HG03066 (cell line): Measurements from ENCODE around the gene EIF4G1.

Source experiments
- ATAC-seq: cut with Tn5 transposase; IDR thresholded peaks from one replicate; pipeline ENCODE4 v1.9.1; 2021; ENCODE audit warnings: low read depth; ENCODE audit not compliant: unreplicated experiment

Gene EIF4G1

DNA sequence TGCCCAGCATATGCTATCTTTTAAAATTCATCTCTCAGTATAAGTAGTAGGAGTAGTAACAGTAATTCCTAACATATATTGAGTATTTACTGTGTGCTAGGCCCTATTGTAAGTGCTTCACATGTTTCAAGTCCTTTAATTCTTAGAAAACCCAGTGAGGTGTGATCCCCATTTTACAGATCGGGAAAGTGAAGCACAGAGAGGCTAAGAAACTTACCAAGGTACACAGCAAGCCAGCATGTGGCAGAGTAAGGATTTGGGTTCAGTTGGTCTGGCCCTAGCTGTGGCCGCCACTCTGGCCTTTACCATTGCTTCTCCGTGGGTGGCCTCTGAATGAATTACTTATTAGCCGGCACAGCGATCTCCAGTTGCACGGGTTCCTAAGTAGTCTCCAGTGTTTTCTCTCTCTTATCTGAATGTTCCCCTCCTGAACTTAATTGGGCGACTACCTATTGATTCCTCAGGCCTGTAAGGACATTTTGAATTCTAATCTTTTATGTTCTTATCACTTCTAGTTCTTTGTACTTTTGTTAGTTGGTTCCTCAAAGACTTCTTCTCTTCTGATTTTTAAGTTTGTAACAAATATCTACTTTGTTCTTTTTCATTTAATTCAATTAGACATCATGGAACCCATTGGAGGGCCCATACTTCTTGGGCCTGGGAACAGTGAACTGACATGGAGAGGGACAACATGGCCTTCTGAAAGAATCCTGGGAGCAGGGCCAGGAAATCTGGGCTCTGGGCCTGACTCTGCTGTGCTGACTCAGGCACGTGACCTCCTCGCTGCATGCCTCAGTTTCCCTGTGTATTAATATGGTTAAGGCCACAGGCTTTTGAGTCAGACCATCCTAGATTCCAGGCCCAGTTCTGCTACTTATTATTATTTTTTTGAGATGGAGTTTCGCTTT, 35.4 kb downstream of the EIF4G1 start:
- ATAC-seq = no peak

DNA sequence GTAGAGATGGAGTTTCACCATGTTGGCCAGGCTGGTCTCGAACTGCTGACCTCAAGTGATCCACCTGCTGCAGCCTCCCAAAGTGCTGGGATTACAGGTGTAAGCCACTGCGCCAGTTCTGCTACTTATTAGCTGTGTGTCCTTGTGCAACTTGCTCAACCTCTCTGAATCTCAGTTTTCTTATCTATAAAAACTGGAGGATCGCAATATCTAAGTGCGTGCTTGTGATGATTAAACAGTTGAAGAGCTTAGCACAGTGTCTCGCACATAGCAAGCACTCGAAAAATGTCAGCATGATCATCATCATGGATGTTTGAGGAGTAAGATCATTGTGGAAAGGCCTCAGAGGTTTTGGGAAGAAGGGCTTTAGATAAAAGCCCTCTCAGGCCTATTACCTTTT, 36.2 kb downstream of the EIF4G1 start:
- no peak for ATAC-seq

DNA sequence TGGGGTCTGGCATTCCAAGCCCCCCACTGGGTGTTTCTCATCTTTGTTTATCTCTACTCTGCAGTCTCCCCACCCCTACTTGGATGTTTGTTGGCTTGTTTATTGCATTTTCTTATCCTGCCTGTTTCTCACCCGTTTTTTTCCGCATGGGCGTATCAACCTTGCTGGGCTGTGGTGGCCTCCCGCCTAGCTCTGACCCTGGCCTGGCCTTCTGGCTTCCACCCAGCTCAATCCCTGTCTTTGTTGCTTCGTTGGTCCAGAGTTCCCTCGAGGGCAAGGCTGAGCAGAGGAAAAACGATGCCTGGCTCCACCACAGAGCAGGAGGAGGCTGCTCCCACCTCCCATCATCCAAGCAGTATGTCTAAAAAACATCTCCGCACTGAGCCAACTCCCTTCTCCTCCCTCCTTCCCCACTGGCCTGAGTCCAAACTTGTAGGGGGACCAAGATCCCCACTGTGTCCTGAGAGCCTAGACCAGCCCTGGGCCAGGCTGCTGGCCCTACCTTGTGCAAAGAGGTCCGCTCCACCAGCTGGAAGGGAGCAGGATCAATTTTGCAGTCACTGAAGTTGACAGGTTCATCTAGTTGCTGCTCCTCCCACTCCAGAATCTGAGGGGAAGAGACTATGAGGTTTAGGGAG, 37.2 kb downstream of the EIF4G1 start:
- ATAC-seq = no peak

DNA sequence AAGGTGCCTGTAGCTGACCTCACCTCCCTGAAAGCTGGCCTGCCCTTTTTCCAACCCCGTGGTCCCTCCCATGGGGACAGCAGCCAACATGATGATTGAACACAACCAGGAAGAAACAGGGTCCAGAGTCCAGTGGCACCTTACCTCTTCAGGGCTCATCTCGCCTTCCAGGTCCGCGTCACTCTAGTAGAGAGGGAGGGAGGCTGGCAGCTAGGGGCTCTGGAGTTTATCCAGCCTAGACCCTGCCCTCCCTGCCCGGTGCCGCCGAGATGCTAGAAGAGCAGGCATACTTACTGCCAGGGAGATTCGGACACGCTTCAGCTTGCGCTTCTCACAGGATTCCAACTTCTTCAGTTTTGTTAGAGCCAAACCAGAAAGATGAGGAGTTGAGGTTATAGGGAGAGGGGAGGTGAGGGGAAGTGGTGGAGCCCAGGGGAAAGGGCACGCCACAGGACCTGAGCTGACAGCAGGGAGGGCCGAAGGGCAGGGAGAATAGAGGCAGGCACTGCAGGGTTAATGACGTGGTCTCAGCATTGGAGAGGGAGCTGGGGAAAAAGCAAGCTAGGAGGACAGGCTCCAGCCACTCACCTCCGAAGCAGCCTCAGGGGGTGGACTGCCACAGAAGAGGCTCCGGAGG, 37.9 kb downstream of the EIF4G1 start:
- no peak for ATAC-seq

DNA sequence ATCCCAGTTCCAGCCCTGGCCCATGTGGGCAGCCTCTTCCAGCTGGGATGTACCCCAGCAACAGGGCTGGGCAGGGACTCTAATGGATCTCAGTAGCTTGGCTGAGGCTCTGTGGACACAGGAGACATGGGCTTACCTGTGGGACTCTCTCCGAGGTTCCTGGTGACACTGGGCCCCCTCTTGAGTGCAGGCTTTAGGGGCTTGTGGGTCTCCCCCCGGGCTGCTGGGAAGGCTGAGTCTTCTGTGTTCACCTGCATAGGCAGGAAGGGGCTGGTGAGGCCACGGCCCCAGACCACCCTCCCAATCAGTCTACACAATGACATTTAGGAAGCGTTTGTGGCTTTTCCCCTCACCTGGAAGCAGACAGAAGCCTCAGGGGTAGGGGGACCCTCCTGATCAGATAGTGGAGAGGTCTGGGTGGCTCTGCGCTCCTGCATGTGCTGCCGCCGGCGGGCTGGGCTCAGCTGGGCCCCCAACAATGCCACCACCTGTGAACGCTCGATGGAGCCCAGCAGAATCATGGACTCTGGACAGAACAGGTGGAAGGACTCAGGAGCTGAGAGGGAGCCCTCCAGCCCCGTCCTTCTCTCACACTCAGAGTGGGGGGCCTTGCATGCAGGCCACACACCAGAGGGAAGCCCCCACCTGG, 38.6 kb downstream of the EIF4G1 start:
- no peak for ATAC-seq

DNA sequence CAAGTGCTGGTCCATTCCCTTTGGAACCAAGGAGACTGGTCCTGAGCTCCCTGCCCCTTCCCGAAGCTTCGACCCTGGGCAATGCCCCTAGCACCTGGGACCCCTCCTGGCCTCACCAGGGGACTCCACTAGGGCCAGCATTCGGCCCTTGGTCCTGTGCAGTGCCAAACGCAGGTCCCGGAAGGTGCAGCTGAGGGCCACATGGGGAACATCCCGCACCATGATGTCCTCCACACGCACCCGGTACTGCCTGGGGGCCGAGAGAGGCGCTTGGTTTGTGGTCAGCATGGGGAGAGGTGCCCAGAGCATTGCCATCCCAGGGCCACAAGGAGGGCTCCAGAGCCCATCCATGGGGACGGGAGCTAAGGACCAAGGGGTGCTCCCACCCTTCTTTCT, 39.1 kb downstream of the EIF4G1 start:
- ATAC-seq = no peak

DNA sequence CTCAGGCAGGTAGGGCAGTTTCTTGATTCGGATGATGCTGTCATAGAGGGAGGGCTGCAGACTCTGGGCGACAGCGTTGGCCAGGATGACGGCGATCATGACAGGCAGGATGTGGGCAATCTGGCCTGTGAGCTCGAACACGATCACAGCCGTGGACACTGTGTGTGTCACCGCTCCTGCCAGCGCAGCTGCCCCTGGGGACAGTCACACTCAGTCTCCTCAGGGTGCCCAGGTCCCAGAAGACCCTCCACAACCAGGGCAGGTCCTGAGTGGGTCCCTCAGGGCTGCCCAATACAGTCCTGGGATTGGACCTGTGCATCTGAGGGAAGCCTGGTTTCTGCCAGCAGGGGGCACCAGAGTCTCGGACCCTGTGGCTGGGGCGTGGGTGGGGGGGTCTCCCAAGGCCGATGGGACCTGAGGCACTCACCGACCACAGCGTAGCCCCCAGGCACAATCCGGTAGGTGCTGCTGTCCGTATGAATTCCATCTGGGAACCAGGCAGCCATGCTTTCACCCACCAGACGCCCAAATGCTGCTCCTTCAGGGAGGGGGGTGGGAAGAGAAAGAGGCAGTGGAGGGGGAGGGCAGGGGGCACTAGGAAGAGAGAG, 39.8 kb downstream of the EIF4G1 start:
- ATAC-seq = no peak

DNA sequence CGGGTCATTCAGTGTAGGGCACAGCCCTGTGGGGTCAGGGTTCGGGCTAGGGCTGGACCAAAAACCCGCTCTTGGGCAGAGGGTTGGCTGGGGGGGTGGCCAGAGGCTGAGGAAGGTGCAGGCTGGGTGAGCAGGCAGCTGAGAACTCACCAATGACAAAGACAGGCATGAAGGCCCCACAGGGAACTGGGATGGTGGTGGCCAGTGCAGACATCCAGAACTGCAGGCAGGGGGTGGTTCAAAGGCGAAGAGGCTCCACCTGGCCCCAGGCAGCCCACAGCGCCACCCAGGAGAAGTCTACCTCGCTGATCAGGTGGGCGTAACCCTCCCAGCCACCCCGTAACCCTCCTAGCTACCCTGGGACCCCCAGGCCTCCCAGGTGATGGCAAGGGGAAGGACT, 40.3 kb downstream of the EIF4G1 start:
- ATAC-seq = no peak

DNA sequence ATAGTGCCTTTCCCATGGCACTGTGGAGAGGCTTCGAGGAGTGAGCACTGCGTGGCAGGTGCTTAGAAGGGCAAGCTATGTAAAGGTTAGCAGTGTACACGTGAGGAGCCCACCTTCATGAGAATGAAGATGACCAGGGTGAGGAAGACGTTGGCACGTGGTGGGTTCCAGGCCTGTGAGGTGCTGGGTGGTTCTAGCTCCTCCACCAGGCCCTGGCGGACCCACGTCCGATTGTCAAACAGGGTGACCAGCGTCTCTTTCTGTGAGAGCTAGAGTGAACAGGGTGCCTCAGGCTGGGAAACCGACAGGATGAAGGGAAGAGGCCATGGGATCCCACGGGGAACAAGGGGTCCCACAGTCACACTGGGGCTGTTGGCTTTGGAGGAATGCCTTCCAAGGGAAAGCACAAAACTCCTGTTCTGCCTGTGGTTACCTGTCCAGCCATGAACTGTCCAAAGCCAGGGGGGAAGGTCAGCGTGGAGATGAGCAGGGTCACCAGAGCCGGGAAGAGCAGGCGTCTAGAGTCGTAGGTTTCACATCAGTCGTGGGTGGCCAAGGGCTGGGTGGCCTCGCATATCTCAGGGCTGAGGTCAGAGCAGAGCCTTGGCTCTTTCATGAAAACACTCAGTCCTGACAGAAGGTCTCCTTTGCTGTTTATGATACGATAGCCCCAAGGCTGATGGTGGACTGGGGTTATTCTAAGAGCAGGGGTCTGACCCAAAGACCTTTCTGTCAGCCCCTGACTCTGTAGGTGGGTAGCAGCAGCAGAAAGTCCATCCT, 41.0 kb downstream of the EIF4G1 start:
- no peak for ATAC-seq

DNA sequence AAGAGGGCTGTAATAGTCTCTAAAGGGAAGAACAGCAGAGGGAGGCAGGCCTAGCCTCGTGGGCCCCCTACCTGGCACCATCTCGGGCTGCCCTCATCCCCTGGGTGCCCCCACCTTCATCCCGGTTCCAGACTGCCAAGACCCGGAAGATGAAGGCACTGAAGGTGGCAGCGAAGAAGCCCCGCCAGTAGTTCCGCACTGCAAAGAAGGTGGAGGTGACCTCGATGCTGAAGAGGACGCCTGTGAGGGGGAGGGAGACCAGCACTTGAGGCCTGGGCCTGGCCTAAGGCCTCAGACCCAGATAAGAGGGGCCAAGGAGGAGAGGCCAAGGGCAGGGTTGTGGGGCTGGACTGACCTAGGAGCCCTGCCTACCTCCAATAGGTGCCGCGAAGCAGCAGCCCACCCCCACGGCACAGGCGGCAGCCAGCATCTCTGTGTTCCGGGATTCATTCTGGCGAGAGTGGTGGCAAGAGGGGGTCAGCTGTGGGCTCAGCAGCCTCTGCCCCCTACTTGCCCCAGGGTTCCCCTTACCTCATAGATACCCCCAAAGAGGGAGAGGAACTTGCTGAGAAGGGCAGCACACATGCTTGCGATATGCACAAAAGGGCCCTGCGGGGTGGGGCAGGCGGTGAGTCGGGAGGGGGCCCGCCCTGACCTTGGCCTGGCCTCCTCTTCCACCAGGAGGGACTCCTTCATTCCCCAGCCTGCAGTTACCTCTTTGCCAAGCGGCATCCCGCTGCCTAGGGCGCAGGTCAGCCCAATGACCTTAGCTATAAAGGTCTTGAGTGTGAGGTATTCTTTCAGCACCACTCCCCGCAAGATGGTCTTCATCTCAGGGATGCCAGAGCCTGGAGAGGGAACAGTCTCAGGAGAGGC, 43.1 kb downstream of the EIF4G1 start:
- no peak for ATAC-seq

DNA sequence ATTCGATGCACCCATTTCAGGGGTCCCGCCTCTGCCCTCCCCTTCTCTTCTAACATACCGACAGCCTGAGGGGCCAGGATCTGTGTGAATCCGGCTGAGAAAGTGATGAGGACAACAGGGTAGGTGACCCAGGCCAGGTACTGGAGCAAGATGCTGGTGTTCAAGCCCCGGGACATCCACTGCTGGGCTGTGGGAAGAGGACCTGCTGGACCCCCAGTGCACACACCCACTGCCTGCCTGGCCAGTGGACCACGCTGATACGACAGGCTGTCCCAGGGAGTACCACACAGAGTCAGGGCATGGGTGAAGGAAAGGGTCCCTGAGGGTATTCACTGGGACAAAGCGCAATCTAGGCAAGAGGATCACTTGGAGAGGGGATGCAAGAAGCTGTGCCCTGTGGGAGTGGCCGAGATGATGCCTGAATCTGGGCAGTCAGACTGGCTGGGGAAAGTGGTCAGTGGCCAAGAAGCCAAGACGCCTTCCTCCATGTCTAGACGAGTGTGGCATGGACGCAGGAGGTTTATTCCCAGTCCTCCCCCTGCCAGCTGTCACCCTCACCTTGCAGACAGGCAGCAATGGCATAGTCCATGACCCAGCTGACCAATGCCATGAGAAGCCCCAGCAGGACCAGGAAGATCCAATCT, 43.8 kb downstream of the EIF4G1 start:
- no peak for ATAC-seq

DNA sequence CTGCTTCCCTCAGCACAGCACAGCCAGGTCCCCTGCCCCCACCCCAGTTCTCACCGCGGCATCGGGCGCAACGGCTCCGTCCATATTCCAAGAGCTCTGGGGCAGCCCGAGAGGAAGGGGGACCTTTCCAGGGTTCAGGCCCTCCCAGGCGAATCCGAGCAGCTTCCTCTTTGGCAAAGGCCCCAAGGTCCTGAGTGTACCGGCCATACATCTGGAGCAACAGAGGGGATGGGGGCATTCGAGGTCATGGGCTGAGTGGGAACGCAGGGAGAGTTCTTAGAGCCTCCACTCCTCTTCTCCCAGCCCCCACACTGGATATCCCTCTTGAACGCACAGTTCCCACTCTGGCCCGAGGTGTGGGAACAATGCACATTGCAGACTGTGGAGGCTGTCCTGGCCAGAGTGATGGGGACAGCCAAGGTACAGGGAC, 44.5 kb downstream of the EIF4G1 start:
- no peak for ATAC-seq

DNA sequence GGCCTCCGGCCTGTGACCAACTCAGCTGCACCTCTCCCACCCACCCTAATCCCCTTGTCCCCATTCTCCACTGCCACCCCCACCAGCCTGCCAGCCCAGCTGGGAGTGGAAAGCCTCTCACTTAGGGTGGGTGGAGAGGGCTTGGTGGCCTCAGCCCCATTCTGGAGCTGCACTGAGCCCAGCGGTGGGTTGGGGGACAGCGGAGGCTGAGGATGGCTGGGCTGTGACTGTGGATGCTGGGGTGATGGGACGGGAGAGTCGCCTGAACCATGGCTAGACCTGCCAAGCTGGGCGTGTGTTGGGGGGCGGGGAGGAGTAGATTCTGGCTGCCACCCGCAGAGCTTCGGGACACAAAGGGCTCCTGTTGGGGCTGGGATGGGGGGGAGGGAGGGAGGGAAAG, 45.2 kb downstream of the EIF4G1 start:
- no peak for ATAC-seq

DNA sequence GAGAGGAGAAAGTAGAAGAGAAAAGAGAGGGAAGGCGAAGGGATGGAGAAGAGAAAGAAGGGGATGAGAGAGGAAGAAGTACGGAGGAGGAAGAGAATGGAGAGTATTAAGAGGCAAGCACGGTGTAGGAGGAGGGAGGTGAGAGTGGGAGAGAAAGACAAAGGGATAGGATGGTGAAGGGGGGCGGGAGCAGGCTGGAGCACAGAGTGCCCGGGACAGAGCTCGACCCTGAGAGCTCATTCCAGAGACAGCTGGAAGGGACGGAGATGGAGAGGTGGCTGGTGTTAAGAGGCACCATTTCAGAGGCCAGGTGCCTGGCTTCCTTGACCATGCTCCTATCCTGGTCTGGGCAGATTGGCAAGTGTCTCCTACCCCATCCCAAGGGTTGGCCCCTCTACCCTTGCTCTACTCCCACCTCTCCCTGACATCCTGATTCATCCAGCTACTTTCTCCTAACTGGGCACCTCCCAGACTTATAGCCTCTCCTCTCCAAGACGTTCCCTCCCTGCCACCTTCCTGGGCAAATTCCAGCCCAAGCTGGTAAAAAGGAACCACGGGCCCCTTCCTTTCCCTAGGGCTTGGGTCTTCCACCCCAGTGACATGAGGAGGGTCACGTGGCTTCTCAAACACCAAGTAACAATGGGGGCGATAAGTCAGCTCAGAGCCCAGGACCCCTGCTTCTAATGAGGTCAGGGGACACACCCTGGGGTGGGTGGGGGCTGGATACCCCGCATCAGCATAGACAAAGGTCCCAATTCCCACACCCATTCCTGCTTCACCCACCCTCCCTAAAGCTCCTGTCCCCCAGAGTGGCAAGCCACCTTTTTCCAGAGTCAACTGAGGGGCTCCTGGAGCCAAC, 45.9 kb downstream of the EIF4G1 start:
- no peak for ATAC-seq

DNA sequence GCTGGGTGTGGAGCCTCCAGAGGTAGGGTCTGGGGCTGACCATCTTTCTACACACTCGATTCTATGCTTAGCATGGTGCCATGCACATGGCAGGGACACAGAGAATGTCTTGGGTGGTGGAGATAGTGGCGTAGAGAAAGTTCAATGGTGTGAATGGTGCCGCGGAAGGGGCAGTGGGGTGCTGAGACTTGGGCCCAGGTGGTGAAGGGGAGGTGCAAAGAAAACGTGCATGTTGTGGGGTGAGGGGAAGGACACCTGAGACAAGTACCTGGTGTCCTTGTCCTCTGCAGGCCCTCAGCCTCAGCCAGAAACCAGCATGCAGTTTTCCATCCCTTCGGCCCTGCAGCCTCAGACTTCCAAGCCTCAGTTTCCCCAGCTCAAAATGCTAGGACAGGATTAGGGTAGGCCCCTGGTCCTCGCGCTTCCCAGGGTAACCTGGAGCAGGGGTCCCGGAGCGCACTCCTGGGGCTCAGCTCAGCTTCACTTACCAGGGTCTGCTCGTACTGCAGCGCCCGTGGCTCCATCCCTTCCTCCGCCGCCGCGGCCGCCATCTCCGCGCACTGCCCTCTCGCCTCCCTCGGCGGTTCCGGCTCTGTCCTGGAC, 46.6 kb downstream of the EIF4G1 start:
- no peak for ATAC-seq

DNA sequence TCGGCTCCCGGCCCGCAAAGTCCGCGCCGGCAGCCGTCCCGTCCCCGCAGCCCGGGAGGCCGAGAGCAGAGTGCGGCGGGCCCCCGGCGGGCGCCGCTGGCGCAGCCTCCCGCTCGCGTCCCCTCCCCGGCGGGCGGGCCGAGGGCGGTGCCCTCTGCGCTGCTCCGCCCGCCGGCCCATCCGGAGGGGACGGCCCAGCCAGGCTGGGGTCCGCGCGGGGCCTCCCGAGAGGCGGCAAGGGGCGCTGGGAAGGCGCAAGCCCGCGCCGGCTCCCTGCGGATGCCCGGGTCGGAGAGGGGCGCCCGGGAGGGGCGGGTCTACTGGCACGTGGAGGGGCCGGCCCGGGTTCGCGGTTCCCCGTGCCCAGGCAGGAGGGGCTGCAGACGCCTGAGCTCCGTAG, 47.1 kb downstream of the EIF4G1 start, which contains the start of the genes CLCN2 and POLR2H:
Gene CLCN2 (minus strand): TSS at position 74 of the 400 bp plus-strand sequence. CDS start 126 bp downstream, outside the sequence.
Gene POLR2H (plus strand): TSS at position 179 of the 400 bp plus-strand sequence. CDS start 1,783 bp downstream, outside the sequence.
- peak; percentile 35 for ATAC-seq
